GM12873 (cell line): Measurements from ENCODE around the gene TRRAP.

Source experiments
- CTCF ChIP-seq: IDR thresholded peaks from 2 replicates; pipeline ENCODE4 v1.5.1; 2012; ENCODE audit warnings: low read depth, mild to moderate bottlenecking, moderate library complexity, low read length, control low read depth; ENCODE audit not compliant: insufficient read depth; ENCODE audit errors: missing control alignments

Gene TRRAP

GRCh38 chr7:98969386-98969785, 91.1 kb downstream of the TRRAP start:
- no peak for TF ChIP-seq CTCF

GRCh38 chr7:98970016-98970615, 91.8 kb downstream of the TRRAP start:
- TF ChIP-seq CTCF: no peak

- TF ChIP-seq CTCF: no peak
These were observed 92.5 kb downstream of the TRRAP start for GRCh38 chr7:98970805-98971204.

- TF ChIP-seq CTCF: no peak
These were observed 95.9 kb downstream of the TRRAP start for GRCh38 chr7:98974205-98974604.

GRCh38 chr7:98974906-98975816, 96.8 kb downstream of the TRRAP start:
- TF ChIP-seq CTCF: no peak

- no peak for TF ChIP-seq CTCF
These were observed 98.3 kb downstream of the TRRAP start for GRCh38 chr7:98976396-98977185.

- no peak for TF ChIP-seq CTCF
These were observed 100.3 kb downstream of the TRRAP start for GRCh38 chr7:98978672-98979071.
